ENCODE results near the gene TREH. TPM values are rescaled to one million over a fixed set of nuclear protein-coding genes. Genes with fewer than 3 reads are reported as not detected.

TREH gene
- total and polyA plus RNA-seq, 2 experiments from 2014 or later = 0.36 TPM; not detected in 1

DNA sequence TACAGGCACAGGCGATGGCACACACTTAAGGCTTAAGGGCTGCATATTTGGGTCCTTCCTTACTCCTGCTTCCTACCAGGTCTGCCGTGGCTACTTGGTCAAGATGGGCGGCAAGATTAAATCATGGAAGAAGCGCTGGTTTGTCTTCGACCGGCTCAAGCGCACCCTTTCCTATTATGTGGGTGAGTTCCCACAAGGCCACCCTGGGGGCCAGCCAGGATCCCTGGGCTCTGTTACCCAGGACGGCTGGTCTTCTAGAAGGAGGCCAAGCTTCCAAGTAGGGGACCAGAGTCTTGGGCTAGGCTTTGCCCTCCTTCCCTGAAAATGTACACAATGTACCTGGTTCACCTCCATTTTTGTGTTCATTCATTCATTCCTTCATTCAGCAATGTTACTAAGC lies 29.1 kb downstream of the TREH start (continued):
- TF ChIP-seq, protein P1, sequence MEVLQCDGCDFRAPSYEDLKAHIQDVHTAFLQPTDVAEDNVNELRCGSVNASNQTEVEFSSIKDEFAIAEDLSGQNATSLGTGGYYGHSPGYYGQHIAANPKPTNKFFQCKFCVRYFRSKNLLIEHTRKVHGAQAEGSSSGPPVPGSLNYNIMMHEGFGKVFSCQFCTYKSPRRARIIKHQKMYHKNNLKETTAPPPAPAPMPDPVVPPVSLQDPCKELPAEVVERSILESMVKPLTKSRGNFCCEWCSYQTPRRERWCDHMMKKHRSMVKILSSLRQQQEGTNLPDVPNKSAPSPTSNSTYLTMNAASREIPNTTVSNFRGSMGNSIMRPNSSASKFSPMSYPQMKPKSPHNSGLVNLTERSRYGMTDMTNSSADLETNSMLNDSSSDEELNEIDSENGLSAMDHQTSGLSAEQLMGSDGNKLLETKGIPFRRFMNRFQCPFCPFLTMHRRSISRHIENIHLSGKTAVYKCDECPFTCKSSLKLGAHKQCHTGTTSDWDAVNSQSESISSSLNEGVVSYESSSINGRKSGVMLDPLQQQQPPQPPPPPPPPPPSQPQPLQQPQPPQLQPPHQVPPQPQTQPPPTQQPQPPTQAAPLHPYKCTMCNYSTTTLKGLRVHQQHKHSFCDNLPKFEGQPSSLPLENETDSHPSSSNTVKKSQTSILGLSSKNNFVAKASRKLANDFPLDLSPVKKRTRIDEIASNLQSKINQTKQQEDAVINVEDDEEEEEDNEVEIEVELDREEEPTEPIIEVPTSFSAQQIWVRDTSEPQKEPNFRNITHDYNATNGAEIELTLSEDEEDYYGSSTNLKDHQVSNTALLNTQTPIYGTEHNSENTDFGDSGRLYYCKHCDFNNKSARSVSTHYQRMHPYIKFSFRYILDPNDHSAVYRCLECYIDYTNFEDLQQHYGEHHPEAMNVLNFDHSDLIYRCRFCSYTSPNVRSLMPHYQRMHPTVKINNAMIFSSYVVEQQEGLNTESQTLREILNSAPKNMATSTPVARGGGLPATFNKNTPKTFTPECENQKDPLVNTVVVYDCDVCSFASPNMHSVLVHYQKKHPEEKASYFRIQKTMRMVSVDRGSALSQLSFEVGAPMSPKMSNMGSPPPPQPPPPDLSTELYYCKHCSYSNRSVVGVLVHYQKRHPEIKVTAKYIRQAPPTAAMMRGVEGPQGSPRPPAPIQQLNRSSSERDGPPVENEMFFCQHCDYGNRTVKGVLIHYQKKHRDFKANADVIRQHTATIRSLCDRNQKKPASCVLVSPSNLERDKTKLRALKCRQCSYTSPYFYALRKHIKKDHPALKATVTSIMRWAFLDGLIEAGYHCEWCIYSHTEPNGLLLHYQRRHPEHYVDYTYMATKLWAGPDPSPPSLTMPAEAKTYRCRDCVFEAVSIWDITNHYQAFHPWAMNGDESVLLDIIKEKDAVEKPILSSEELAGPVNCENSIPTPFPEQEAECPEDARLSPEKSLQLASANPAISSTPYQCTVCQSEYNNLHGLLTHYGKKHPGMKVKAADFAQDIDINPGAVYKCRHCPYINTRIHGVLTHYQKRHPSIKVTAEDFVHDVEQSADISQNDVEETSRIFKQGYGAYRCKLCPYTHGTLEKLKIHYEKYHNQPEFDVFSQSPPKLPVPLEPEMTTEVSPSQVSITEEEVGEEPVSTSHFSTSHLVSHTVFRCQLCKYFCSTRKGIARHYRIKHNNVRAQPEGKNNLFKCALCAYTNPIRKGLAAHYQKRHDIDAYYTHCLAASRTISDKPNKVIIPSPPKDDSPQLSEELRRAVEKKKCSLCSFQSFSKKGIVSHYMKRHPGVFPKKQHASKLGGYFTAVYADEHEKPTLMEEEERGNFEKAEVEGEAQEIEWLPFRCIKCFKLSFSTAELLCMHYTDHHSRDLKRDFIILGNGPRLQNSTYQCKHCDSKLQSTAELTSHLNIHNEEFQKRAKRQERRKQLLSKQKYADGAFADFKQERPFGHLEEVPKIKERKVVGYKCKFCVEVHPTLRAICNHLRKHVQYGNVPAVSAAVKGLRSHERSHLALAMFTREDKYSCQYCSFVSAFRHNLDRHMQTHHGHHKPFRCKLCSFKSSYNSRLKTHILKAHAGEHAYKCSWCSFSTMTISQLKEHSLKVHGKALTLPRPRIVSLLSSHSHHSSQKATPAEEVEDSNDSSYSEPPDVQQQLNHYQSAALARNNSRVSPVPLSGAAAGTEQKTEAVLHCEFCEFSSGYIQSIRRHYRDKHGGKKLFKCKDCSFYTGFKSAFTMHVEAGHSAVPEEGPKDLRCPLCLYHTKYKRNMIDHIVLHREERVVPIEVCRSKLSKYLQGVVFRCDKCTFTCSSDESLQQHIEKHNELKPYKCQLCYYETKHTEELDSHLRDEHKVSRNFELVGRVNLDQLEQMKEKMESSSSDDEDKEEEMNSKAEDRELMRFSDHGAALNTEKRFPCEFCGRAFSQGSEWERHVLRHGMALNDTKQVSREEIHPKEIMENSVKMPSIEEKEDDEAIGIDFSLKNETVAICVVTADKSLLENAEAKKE (CRISPR knock-in tag; IDR thresholded peaks at IDR 0.05) = no peak
- no peak for TF ChIP-seq JUNB (IDR thresholded peaks at IDR 0.05; ENCODE audit: unreplicated experiment)
- TF ChIP-seq, protein P2, sequence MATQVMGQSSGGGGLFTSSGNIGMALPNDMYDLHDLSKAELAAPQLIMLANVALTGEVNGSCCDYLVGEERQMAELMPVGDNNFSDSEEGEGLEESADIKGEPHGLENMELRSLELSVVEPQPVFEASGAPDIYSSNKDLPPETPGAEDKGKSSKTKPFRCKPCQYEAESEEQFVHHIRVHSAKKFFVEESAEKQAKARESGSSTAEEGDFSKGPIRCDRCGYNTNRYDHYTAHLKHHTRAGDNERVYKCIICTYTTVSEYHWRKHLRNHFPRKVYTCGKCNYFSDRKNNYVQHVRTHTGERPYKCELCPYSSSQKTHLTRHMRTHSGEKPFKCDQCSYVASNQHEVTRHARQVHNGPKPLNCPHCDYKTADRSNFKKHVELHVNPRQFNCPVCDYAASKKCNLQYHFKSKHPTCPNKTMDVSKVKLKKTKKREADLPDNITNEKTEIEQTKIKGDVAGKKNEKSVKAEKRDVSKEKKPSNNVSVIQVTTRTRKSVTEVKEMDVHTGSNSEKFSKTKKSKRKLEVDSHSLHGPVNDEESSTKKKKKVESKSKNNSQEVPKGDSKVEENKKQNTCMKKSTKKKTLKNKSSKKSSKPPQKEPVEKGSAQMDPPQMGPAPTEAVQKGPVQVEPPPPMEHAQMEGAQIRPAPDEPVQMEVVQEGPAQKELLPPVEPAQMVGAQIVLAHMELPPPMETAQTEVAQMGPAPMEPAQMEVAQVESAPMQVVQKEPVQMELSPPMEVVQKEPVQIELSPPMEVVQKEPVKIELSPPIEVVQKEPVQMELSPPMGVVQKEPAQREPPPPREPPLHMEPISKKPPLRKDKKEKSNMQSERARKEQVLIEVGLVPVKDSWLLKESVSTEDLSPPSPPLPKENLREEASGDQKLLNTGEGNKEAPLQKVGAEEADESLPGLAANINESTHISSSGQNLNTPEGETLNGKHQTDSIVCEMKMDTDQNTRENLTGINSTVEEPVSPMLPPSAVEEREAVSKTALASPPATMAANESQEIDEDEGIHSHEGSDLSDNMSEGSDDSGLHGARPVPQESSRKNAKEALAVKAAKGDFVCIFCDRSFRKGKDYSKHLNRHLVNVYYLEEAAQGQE (IDR thresholded peaks at IDR 0.05; ENCODE audit: unreplicated experiment) = no peak
- no peak for TF ChIP-seq EZH2 (IDR thresholded peaks at IDR 0.05; ENCODE audit: low read depth, unreplicated experiment)
- TF ChIP-seq EZH2phosphoT487 (IDR thresholded peaks at IDR 0.05; ENCODE audit: unreplicated experiment) = no peak
- TF ChIP-seq STAT1 (IDR thresholded peaks at IDR 0.05; ENCODE audit: unreplicated experiment) = no peak
- TF ChIP-seq POLR2AphosphoS5 (IDR thresholded peaks at IDR 0.05; ENCODE audit: low read depth) = no peak
